CD4-positive, alpha-beta T cell treated with Interleukin-4 for 4 hours (primary cell): ENCODE data around the gene ATP10A.

ENCODE experiments used
- DNase-seq: peaks from one replicate; pipeline ENCODE4 v3.0.0-alpha.2; 2020

Gene ATP10A

GRCh38 chr15:25694239-25694584 lies 168.9 kb downstream of the ATP10A start:
- no peak for DNase-seq

GRCh38 chr15:25693321-25694238 lies 169.5 kb downstream of the ATP10A start:
- DNase-seq = no peak

DNA sequence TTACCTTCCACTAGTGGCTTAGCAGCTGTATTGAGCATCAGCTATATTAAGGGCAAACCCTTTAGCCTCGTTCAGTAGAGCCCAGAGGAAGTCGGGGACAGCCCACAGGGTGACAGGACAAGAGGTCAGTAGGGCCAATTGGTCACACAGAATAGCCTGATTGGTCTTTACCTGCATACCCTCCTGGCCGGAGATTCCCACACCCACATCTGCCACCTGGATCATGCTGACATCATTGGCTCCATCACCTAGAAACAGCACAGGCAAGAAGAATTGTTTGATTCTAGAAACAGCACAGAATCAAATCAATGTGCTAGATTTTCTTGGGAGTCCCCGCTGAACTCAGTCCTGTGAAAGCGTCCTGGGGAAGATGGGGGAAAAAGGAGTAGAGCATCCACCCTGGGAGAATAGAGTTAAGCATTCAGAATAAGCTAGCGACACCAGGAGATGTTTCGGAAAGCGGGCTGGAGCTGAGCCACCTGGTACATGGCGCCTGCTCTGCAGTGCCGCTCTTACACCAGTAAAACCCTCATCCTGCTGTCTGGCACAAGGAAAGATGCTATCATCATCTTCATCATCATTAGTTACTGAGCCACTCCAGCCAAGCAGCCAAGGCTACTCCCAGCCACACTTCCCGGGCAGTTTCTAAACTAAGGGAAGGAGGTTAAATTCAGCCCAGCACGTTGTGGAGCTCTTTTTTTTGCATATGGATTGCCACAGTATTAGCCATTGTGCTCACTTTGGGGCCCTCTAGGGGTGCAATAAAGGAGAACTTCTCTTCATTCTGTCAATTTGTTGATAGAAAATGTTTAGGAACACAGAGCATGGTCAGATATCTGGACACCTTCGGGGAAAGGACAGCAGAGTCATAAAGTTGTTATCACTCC lies 171.3 kb downstream of the ATP10A start:
- DNase-seq = no peak

DNA sequence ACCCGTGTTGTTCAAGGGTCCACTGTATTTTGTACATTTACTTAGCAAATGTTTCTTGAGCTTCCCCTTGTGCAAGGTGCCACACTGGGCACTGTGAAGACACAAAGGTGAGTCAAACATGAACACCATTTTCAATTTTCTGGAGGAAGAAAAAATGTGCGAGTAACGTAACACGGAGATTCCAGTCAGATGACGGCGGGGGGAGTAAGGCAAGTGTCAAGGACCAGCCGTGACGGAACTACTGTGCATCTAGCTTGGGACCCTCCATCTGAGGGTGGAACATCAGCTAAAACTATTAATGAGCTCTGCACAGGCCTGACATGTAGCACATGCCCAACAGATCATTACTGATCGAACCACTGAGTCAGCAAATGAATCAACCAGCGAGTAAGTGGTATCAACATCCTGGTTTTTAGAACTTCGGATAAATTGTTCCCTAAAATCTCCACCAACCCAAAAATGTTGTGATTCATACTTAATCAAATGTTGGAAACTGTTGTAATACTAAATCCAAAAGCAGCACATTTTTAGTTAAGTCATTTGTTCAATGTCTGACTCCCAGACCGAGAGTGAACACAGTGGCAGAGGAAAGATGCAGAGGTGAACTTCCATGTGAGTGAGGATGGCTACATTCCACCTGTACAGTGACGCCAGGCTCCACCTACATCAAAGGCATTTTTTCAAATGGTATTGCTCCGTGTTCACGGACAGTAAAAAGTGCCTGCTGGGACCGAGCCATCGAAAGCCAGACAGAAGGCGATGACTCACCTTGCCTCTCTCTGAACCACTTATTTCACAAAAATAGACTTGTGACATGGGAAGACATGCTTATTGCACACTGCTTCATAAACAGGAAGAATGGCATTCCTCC lies 172.2 kb downstream of the ATP10A start:
- no peak for DNase-seq

DNA sequence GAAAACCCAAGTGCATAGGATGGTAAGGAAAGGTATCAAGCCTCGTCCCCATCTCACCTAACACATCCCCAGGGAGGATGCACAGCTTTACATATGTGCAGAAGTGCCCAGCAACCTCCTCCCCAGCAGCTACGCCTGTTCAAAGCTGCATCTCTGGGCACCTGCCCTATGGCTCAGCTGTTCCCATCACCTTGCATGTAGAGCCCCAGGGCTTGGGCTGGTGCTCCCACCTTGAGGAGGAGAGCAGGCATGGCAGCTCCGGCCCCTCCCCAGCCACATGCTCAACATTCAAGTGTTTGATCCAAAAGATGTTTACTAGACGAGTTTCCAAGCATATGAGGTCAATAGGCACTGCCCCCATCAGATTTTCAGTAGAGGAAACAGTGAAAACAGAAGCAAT lies 173.5 kb downstream of the ATP10A start:
- DNase-seq = no peak

DNA sequence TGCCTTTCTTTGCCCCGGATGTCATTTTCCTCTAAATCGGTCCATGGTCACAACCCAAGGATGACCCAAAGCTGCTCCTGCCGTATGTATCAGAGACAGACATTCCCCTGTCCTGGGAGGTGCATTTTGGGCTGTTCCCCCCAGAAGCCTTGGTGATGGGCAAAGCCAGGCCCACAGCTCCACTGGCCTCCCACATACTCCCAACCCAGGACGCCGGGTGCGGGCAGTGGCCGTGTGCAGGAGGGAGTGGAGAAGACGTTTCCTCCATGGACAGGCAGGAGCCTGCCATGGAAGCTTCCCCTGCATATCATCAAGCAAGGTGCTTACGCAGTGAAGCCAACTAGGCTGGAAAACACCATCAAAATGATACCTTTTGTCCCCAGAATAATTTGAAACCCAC lies 175.0 kb downstream of the ATP10A start:
- no peak for DNase-seq

DNA sequence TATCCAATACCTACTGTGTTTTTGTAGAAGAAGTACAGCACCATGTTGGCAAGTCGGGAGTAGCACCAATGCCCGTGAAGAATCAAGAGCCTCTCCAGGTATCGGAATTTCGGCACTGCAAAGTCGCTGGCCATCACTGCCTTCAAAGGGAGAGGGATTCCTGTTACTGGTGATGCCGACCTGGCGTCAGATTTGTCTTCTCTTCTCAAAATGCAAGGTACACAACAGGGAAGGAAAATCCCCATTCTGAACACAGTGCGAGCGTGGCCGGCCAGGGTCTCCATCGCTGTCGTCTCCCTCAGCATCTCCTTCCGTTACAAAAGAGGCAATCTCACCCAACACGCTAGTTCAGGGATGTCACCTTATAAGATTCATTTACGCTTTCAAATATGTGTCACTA lies 175.4 kb downstream of the ATP10A start:
- no peak for DNase-seq

- no peak for DNase-seq
These were observed 175.9 kb downstream of the ATP10A start for GRCh38 chr15:25687276-25687675.

DNA sequence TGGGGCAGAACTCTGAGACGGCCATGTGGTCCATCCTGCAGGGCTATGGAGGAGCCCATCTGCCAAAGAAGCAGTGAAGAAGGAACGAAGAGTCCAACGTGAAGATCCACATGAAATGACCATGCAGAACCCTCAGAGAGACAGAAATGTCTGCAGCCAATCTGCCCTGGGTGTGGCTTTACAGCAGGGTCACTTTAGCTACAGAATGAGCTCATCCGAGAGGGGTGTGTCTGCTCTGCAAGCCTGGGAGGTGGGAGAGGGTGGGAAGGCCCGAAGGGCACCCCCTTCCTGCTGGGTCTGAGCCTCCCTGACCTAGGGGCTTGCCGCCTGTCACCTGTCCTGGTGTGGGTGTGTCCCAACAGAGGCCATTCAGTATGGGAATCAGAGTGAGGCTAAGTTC lies 176.3 kb downstream of the ATP10A start:
- DNase-seq = no peak

DNA sequence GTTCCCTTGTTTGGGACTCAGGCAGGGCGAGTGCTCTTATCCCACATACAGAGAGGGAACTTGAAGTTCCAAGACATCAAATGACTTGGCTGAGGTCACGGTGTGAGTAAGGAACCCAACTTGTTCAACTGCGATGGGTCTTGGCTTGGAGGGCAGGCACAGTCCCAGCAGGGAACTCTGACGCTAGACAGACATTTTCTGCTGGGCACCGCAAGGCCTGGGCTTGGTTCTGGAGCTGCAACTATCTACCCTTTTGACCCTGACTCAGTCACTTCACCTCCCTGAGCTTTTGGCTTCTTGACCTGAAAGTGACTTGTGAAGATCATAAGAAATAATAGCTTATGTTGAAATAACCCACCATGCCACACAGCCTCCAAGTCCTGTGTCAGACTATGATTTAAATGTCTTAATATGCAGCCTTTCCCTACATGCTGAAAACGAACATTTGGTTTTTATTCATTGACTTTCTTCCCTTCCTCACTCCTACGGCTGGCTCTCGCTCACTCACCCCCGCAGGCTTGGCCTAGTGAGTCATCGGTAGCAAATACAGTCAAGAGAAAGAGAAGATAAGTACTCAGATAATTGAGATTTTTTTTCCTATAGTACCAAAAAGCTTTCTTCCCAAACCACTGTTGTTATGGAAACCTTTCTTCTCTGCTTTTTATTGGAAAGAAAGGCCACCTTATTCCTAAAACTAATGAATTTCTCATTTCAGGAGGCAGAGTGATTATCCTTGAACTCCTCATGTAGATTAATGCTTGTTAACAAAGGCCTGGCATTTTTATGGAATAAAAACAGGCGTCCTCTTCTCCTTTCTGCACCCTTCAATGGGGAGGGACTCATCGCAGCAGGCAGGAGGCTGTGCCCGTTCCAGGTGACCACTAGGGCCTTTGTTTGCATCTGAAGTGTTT lies 178.4 kb downstream of the ATP10A start:
- no peak for DNase-seq

GRCh38 chr15:25683911-25684310 lies 179.2 kb downstream of the ATP10A start:
- no peak for DNase-seq

- no peak for DNase-seq
These were observed 179.7 kb downstream of the ATP10A start for GRCh38 chr15:25683415-25683814.

- DNase-seq = no peak
These were observed 180.8 kb downstream of the ATP10A start for GRCh38 chr15:25682340-25682739.

- DNase-seq = no peak
These were observed 182.5 kb downstream of the ATP10A start for GRCh38 chr15:25680686-25681025.

- DNase-seq = no peak
These were observed 183.0 kb downstream of the ATP10A start for GRCh38 chr15:25679964-25680685.

DNA sequence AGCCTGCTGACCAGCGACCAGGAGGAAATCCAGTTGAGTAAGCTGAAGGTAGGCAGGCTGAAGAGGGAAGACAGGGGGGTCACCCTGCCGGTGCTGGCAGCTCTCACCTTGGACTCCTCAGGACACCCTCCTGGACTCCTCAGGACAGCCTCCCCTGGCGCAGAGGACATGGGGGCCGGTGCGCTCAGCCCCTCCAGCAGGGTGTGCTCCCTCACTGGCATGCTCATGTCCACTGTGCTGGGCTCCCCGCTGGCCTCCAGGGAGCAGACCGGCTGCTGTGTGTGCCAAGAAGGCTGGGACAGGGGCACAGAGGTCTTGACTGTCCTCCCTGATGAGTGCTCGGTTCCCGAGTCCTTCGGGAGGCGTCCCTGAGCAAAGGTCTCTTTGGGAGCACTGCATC lies 183.6 kb downstream of the ATP10A start:
- no peak for DNase-seq

DNA sequence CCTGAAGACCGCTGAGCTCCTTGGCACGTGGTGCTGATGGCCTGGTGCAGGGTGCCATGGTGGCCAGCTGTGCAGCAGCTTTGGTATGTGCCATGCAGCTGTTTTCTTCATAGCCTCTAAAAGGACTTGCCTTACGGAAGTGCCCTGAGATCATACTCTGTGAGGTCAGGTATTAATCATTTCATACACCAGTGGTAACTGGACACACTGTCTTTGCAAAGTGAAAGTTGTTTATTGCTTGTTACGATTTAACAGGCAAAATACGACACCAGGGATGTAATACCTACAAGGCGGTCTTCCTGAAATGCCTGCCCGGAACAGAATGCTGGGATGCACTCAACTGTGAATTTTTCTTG lies 184.6 kb downstream of the ATP10A start:
- DNase-seq = no peak

DNA sequence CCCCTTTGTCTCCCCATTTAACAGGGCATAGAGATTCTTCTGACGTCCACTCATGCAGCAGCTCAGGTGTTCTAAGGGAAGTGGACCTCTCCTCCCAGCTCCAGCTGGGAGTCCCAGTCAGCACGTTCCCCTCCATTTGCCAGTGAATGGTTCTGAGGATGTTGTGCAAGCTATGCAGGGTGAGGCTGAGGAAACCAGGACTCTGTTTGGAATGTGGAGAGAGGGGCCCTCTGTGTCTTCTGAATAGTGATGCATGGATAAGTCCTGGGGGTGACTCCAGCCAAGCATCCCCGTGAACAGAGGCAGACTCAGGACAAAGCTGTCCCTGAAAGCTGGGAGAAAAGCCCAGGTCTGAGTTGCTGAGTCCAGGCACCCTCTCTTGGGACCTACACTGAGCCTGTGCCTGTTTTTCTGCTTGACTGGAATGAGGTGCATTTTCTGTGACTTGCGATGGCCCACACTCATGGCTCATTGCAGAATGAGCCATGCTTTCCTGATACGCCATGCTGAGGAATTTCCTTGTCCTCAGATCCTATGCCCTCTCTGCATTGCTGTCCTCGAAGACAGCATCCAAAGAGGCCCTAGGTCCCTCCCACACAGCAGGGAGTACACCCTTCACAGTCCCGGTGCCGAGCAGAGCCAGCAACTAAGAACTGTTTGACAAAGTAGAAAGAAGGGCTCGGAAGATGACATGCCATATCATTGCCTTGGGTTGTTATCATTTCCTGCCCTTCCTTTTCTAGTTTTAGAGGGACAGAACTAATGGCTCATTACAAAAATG lies 185.2 kb downstream of the ATP10A start:
- no peak for DNase-seq

- no peak for DNase-seq
These were observed 187.1 kb downstream of the ATP10A start for GRCh38 chr15:25676070-25676469.

GRCh38 chr15:25675396-25675795 lies 187.7 kb downstream of the ATP10A start:
- no peak for DNase-seq

DNA sequence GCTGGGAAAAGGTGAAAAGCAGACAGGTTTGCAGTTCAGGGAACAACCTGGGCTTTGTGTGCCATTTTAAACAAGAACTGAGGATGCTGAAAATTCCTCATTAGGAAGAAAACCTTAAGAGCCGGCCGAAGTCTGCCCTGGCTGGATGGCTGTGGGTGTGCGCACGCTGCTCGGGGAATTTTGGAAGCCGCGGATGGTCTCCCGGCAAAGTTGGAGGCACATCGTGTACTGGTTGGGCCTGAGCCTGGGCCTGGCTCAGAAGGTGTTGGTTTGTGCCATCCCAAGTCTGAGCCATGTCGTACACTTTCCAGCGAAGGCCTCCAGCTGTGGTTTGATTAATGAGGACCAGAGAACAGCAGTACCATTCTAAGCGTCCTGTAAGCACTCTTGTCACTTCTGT lies 188.2 kb downstream of the ATP10A start:
- DNase-seq = no peak
